AG04449 (cell line): Measurements from ENCODE around the gene OR2H2.

Experiments used
- CTCF ChIA-PET: fragments of 350-600 bp; formaldehyde crosslinking; extraction: SDS; loops from one replicate; lab custom pipeline; 2021; ENCODE audit warnings: antibody characterized with exemption; lab: Yijun Ruan, JAX
- POLR2A ChIA-PET: fragments of 400-600, 350-600 bp; formaldehyde crosslinking; extraction: SDS; loops from one replicate; lab custom pipeline; 2020; ENCODE audit warnings: antibody characterized with exemption, inconsistent platforms; lab: Yijun Ruan, JAX
- DNase-seq: peaks from one replicate; pipeline ENCODE4 v3.0.0-alpha.2; 2010; ENCODE audit warnings: low read depth, low spot score
- H3K4me3 ChIP-seq: 2 replicates; pipeline ENCODE4 v1.5.1; 2011; ENCODE audit warnings: low read depth, mild to moderate bottlenecking, control low read depth, low read length
- CTCF ChIP-seq: IDR thresholded peaks from one replicate; pipeline ENCODE4 v1.5.1; 2011; ENCODE audit warnings: mild to moderate bottlenecking, moderate library complexity, low read length, control low read depth, inconsistent platforms; ENCODE audit not compliant: insufficient read depth; ENCODE audit errors: missing control alignments

OR2H2 gene

DNA sequence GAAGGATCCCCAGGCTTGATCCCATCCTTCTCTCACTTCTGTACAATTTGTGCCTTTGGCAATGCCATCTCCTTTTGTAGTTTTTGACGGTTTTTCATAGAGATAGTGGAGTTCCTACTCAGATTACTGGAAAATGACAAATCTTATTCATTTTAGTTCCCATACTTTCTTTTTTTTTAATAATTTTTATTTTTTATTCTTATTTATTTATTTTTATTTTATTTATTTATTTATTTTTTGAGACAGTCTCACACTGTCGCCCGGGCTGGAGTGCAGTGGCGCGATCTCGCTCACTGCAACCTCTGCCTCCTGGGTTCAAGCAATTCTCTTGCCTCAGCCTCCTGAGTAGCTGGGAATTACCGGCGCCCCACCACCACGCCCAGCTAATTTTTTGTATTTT lies 52.3 kb downstream of the OR2H2 start:
- POLR2A ChIA-PET, result no interaction called here
- DNase-seq, result no peak
- CTCF ChIA-PET, result interaction anchor here (34.7 kb wide), 1 partner anchor 19 kb away, joined by 692 read pairs; the partner anchor contains the start of gene MOG
- no peak for TF ChIP-seq CTCF
- H3K4me3 ChIP-seq, result no peak overlapping the region
